ENCODE measurements around the gene GPR3. TPM values are rescaled to one million over a fixed set of nuclear protein-coding genes. Genes with fewer than 3 reads are reported as not detected.

Gene GPR3
- total RNA-seq, 1 donor from 2014 or later = 0.47 TPM

- DNase-seq (ENCODE audit: low spot score) = no peak
These were observed 33.5 kb upstream of the GPR3 start for GRCh38 chr1:27358928-27359313.

GRCh38 chr1:27359822-27360158 is 32.6 kb upstream of the GPR3 start:
- DNase-seq (ENCODE audit: low spot score) = no peak

- no peak for DNase-seq (ENCODE audit: low spot score)
These were observed 32.0 kb upstream of the GPR3 start for GRCh38 chr1:27360159-27361043.

GRCh38 chr1:27361044-27361402 is 31.4 kb upstream of the GPR3 start:
- no peak for DNase-seq (ENCODE audit: low spot score)

GRCh38 chr1:27361553-27361952 is 30.9 kb upstream of the GPR3 start:
- DNase-seq (ENCODE audit: low spot score) = no peak

- no peak for DNase-seq (ENCODE audit: low spot score)
These were observed 28.4 kb upstream of the GPR3 start for GRCh38 chr1:27363766-27364695.

GRCh38 chr1:27364696-27365371 is 27.6 kb upstream of the GPR3 start:
- no peak for DNase-seq (ENCODE audit: low spot score)

- peak; percentile 93 for DNase-seq (ENCODE audit: low spot score)
These were observed 26.9 kb upstream of the GPR3 start for GRCh38 chr1:27365372-27366112.

GRCh38 chr1:27366113-27366410 is 26.4 kb upstream of the GPR3 start:
- peak; percentile 87 for DNase-seq (ENCODE audit: low spot score)

- DNase-seq (ENCODE audit: low spot score) = peak; percentile 93
These were observed 25.8 kb upstream of the GPR3 start, which contains the start of gene MAP3K6 for GRCh38 chr1:27366411-27367159. Gene MAP3K6, minus strand, starts transcription at chr1:27366961. Its CDS starts 364 bp downstream, at chr1:27366597.

GRCh38 chr1:27367160-27367650 is 25.2 kb upstream of the GPR3 start:
- DNase-seq (ENCODE audit: low spot score) = no peak

- no peak for DNase-seq (ENCODE audit: low spot score)
These were observed 23.4 kb upstream of the GPR3 start for GRCh38 chr1:27368869-27369582.

GRCh38 chr1:27372022-27372807 is 20.2 kb upstream of the GPR3 start:
- no peak for DNase-seq (ENCODE audit: low spot score)

- no peak for DNase-seq (ENCODE audit: low spot score)
These were observed 19.4 kb upstream of the GPR3 start for GRCh38 chr1:27372808-27373690.

- no peak for DNase-seq (ENCODE audit: low spot score)
These were observed 17.9 kb upstream of the GPR3 start, which contains the start of gene FCN3 for GRCh38 chr1:27374362-27375086. Gene FCN3, minus strand, starts transcription at chr1:27374824. Its CDS starts 6 bp downstream, at chr1:27374818.

GRCh38 chr1:27377760-27378495 is 14.5 kb upstream of the GPR3 start:
- no peak for DNase-seq (ENCODE audit: low spot score)

Measured in ureter (tissue), 1 donor.